ENCODE data around the gene RBMS3.

Gene RBMS3

DNA sequence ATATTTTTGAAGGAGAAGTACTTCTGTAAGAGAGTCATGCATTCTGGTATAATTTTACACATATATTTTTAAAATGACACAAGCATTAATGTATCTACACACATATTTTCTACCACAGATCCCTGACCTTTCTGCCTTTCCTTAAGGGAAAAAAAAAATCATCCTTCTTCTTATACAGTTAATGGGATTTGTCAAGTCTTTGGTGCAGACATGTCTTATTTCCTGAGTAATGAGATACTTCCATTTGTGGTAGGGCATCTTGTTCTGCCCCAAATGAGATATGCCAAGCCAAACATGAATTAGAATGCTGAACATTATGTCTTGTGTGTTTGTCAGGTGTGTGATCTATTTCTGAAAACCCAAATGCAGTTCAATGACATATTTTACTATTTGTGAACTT, 329.9 kb downstream of the RBMS3 start:
- no peak for TF ChIP-seq Cebpa-rat (IDR thresholded peaks at IDR 0.05)
- no peaks in the 10 kb centered on the region for H3K4me1 ChIP-seq

DNA sequence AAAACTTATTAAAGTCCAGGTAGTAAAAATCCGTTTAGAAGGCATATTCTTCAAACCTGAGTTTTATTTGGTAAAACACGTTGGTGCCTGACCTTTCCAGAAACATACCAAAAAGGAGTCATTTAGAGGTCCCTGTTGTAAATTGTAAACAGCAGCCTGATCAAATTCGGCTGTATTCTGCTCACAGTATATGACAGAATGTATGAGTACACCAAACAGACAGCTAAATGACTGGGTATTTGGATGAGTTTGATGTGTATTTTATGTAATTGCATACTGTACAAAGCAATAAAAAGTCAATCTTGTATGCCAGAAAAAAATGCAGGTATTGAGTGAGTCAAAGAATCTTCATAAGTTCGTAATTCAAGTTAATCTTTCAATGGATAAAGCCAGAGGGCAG, 330.4 kb downstream of the RBMS3 start:
- Histone ChIP-seq H3K4me2 (no peak overlapping the region), H3K27ac (no peak overlapping the region), H3K27me3 (no peaks in the 10 kb centered on the region), H3K4me1 (no peaks in the 10 kb centered on the region), H3K36me3 (no peaks in the 10 kb centered on the region), H4K20me1 (no peaks in the 10 kb centered on the region), H3K9me3 (no peaks in the 10 kb centered on the region), H3K9ac (no peak overlapping the region), H3K4me3 (no peak overlapping the region)
- TF ChIP-seq Cebpa-rat (IDR thresholded peaks at IDR 0.05): no peak

More for the DNA sequence above, 329.9 kb downstream of the RBMS3 start:
- no peak overlapping the region for H3K4me2 ChIP-seq
- no peak overlapping the region for H3K27ac ChIP-seq
- H4K20me1 ChIP-seq: no peaks in the 10 kb centered on the region
- H3K27me3 ChIP-seq: no peaks in the 10 kb centered on the region
- H3K36me3 ChIP-seq: no peaks in the 10 kb centered on the region
- no peak overlapping the region for H3K9ac ChIP-seq
- no peaks in the 10 kb centered on the region for H3K9me3 ChIP-seq
- no peak overlapping the region for H3K4me3 ChIP-seq

DNA sequence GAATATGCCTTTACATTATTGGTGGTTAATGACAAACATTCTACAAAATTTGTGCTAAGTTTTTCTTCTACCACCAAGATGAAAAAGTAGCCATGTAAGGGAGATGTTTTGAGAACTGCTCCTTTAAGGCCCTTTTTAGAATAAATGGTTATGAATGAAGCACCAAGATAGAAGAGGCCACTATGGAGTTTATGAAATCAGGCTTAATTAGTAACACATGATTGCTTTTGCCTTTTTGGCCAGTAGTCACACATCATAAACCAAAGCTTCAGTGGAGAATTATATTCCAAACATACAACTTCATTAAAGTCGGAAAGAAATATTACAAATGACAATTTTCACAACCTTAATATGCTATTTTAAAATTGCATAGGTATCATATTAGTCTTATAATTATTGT, 331.7 kb downstream of the RBMS3 start:
- H3K36me3 ChIP-seq: no peaks in the 10 kb centered on the region
- no peaks in the 10 kb centered on the region for H3K9me3 ChIP-seq

DNA sequence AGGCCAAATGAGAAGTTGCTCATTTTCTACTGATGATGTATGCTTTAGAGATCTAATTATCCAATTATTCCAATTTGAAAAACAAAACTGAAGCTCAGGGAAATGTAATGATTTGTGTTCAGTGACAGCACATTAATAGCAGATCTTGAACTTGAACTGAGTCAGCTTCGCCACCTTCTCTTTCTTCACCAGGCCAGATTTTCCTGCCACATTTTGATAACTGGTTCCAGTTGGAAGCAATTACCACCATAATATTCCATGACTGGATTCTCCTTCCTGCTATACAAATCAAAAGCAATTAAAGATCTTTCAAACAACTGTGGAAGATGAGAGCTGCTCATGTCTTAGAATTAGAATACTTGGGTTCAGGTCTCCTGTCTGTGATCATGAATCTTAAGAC, 334.1 kb downstream of the RBMS3 start:
- Histone ChIP-seq H3K4me2 (no peak overlapping the region), H3K4me1 (no peaks in the 10 kb centered on the region), H3K36me3 (no peaks in the 10 kb centered on the region), H4K20me1 (no peaks in the 10 kb centered on the region), H3K9me3 (no peaks in the 10 kb centered on the region), H3K27ac (no peak overlapping the region), H3K4me3 (no peak overlapping the region), H3K9ac (no peak overlapping the region), H3K27me3 (no peaks in the 10 kb centered on the region)
- TF ChIP-seq Cebpa-rat (IDR thresholded peaks at IDR 0.05): no peak

More for the DNA sequence above, 331.7 kb downstream of the RBMS3 start:
- TF ChIP-seq Cebpa-rat (IDR thresholded peaks at IDR 0.05): no peak
- Histone ChIP-seq H3K4me2 (no peak overlapping the region), H3K9ac (no peak overlapping the region), H3K27ac (no peak overlapping the region), H3K4me3 (no peak overlapping the region), H3K4me1 (no peaks in the 10 kb centered on the region), H3K27me3 (no peaks in the 10 kb centered on the region), H4K20me1 (no peaks in the 10 kb centered on the region)

DNA sequence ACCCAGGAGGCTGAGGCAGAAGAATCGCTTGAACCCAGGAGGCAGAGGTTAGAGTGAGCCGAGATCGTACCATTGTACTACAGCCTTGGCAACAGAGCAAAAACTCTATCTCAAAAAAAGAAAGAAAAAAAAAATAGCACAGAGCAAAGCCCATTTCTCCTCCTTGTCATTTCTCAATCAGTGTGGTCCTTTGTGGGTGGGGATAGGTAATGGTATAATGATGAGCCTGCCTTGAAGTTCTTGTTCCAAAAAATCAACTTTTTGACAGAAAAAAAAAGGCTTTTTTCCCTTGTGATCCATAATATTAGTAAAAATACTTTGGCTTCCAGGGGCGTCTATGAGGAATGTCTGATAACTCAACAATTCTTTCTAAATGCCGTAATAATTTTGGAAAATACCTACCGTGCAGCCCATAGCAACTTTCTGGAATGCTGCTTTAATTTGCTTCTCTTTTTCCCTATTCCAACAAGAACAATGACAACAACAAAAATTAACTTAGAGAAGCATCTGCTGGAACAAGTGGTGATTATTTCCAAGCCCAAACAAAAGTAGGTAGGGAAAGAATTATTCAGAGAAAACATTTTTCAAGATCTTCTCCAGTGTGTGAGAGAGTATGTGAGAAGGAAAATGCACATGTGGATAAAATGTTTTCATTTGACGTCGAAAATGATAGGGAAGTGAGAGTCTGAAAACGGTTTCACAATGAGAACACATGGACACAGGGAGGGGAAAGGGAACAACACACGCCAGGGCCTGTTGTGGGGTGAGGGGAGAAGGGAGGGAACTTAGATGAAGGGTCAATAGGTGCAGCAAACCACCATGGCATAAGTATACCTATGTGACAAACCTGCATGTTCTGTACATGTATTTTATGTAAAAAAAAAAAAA, 337.8 kb downstream of the RBMS3 start:
- H3K9ac ChIP-seq: no peak overlapping the region
- no peaks in the 10 kb centered on the region for H3K9me3 ChIP-seq
- H3K27me3 ChIP-seq: no peaks in the 10 kb centered on the region
- no peaks in the 10 kb centered on the region for H3K4me1 ChIP-seq
- H4K20me1 ChIP-seq: no peaks in the 10 kb centered on the region
- no peak for TF ChIP-seq Cebpa-rat (IDR thresholded peaks at IDR 0.05)
- no peak overlapping the region for H3K4me3 ChIP-seq
- H3K36me3 ChIP-seq: no peaks in the 10 kb centered on the region
- H3K27ac ChIP-seq: no peak overlapping the region
- H3K4me2 ChIP-seq: no peak overlapping the region

DNA sequence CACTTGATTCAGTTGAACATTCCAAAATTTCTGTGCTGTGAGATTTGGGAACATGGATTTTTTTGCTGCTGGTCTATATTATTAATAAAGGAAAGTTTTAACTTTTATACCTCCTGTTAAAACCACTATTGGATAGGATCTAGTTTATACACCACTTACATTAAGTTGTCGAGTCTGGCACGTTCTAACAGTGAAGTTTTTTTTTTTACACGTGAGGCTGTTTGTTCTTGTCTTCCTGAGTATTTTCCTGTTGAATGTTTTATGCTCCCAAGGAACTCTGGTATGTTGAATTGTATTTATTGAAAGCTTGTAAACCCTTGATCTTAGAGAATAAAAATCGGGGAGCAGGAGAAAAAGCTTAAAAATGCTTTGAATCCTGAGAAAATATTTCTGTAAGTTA, 338.8 kb downstream of the RBMS3 start:
- Histone ChIP-seq H3K27me3 (no peaks in the 10 kb centered on the region), H3K4me2 (no peak overlapping the region), H3K36me3 (no peaks in the 10 kb centered on the region), H3K4me3 (no peak overlapping the region), H3K9me3 (no peaks in the 10 kb centered on the region), H3K9ac (no peak overlapping the region), H4K20me1 (no peaks in the 10 kb centered on the region), H3K27ac (no peak overlapping the region), H3K4me1 (no peaks in the 10 kb centered on the region)
- no peak for TF ChIP-seq Cebpa-rat (IDR thresholded peaks at IDR 0.05)

DNA sequence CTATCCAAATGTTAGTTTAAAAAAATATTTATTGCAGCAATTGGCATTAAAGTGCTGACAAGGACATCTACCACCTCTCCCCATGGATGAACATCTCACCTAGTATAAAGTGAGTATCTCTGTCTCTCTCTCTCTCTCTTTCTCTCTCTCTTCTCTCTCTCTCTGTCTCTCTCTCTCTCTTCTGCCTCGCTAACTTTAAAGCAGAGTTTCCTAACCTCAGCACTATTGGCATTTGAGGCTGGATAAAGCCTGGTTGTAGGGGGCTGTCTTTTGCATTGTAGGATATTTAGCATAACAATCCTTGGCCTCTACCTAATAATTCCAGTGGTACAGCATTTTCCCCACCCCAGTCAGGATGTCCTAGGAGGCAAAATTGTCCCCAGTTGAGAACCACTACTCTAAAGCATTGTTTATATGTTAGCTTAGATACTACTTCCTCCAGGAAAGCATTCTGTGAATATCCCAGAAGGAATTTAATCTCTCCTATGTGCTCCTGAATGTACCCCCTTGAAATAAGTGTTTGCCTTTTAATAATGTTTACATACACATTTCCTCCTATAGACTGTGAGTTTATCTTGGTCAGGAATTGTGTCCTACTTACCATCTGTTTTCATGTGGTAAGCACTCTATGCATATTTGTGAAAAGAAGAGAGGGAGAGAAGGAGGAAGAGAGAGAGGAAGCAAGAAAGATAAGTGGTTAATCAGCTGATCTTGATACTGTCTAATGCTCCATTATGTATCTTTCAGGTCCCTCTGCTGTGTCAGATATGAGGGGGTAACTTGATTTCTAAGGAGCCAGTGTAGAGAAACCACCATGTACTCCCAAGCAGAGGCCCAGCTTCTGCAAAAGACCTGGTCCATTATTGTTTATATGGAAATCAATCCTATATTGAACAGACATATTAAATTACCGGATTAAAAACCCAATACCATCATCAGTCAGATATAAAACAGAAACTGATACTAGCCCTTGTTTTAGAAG, 346.6 kb downstream of the RBMS3 start:
- Histone ChIP-seq H3K27ac (no peak overlapping the region), H4K20me1 (no peaks in the 10 kb centered on the region), H3K4me1 (no peaks in the 10 kb centered on the region), H3K27me3 (no peaks in the 10 kb centered on the region), H3K36me3 (no peaks in the 10 kb centered on the region), H3K9me3 (no peaks in the 10 kb centered on the region), H3K9ac (no peak overlapping the region), H3K4me3 (no peak overlapping the region), H3K4me2 (no peak overlapping the region)
- TF ChIP-seq Cebpa-rat (IDR thresholded peaks at IDR 0.05): no peak

DNA sequence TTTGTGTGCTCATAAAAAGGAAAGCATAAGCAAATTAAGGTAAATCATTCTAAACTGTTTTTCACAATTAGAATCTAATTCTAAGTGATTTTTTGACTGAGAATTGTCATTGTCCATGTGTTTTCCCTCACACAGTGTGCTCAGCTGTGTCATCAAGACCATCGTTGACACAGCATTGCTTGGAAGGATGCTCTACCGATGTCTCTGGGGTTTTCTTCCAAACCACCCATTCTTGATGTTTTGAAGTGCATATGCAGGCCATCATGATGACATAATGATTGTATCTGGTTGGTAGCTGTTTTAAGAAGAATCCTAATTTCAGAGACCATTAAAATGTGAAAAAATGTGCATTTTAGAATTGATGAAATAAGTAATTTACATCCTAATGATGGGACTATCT, 347.9 kb downstream of the RBMS3 start:
- Histone ChIP-seq H3K4me1 (no peaks in the 10 kb centered on the region), H3K9me3 (no peaks in the 10 kb centered on the region), H3K4me2 (no peak overlapping the region), H4K20me1 (no peaks in the 10 kb centered on the region), H3K27me3 (no peaks in the 10 kb centered on the region), H3K4me3 (no peak overlapping the region), H3K27ac (no peak overlapping the region), H3K36me3 (no peaks in the 10 kb centered on the region), H3K9ac (no peak overlapping the region)
- TF ChIP-seq Cebpa-rat (IDR thresholded peaks at IDR 0.05): no peak

DNA sequence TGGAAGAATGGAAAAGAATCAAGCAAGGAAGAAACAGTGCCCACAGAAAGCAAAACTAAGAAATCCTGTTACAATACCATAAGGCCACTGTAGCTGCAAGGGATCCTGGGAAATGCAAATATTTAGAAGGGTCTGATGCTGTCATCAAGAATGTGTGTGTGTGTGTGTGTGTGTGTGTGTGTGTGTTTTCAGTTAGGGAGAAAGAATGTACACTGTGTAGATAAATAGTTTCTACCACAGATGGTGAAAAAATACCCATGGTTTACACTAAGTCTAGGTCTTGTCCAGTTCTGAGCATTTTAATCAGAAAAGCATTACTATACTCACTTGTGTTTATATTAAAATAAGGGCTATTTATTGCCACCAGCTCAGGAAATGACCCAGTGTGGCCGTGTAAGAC, 355.0 kb downstream of the RBMS3 start:
- Histone ChIP-seq H3K4me1 (peaks cover 11% of the 10 kb centered on the region), H3K4me3 (no peak overlapping the region), H3K9me3 (no peaks in the 10 kb centered on the region), H3K27me3 (no peaks in the 10 kb centered on the region), H3K36me3 (no peaks in the 10 kb centered on the region), H3K27ac (no peak overlapping the region), H4K20me1 (no peaks in the 10 kb centered on the region), H3K9ac (no peak overlapping the region), H3K4me2 (no peak overlapping the region)
- no peak for TF ChIP-seq Cebpa-rat (IDR thresholded peaks at IDR 0.05)

DNA sequence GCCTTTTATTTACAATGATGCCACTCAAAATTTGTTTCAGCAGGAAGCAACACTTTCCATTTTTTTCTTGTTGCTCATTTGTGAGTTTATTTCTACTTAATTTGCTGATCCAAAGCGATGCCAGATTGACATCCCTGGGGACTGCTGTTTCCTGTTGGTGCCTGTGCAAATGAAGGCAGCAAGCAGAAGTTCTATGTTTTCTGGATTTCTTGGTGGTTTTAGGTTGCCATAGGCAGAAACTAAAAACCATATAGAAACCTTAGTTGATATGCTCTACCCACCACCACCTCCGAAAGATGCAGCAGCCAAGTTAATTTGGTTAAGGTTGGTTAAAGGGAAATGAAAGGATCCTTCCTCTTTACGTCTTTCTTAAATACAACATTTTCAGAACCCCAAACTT, 356.2 kb downstream of the RBMS3 start:
- Histone ChIP-seq H3K4me2 (peak overlapping the region; percentile 18), H3K27ac (no peak overlapping the region), H3K4me3 (no peak overlapping the region), H3K36me3 (no peaks in the 10 kb centered on the region), H3K27me3 (no peaks in the 10 kb centered on the region), H3K9me3 (no peaks in the 10 kb centered on the region), H3K9ac (no peak overlapping the region), H4K20me1 (no peaks in the 10 kb centered on the region), H3K4me1 (peaks cover 11% of the 10 kb centered on the region)
- no peak for TF ChIP-seq Cebpa-rat (IDR thresholded peaks at IDR 0.05)

Measured in BLaER1 (cell line).